Stimulated activated CD8-positive, alpha-beta memory T cell treated with anti-CD3 and anti-CD28 coated beads, Interleukin-15, amount 100 ng/mL, for 24 hours (primary cell): ENCODE results near the gene RGL2.
A peak's percentile ranks its signal among the peaks of the same experiment; 100 is the strongest.

Source experiments
- DNase-seq: peaks from one replicate; pipeline ENCODE4 v3.0.0-alpha.2; 2020; ENCODE audit warnings: low read depth

Gene RGL2

DNA sequence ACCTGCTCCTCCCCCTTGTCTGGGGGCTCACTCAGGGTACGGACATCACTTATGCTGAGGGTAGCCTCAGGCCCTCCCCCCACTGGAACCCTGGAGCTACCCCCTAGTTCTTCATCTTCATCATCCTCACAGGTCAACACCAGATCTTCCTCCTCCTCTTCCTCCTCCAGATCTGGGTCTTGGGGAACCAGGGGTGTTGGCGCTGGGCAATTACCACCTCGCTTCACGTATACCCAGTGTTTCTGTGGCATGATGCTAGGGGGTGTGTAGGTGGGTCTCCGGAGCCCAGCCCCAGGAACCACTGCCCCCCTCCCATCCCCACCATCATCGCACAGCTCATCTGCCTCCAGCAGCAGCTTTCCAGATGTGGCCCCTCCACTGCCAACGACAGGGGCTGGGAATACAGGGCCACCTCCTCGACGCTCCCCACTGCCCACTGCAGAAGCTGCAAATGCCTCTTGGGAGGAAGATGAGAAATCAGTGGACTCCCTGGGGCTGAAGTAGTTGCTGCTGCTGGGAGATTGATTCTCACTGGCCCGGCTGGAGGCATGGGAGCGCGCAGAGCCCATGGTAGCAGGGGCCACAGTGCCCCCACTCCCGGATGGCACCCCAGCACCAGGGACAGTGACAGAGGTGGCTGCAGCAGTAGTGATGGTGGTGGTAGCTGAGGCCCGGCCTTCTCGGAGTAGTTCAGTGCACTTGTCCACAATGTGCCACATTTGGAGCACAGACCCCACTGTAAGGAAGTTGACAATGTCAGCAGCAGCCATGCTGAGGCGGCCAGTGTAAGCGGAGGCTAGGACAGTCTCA is 17.3 kb upstream of the RGL2 start:
- no peak for DNase-seq

DNA sequence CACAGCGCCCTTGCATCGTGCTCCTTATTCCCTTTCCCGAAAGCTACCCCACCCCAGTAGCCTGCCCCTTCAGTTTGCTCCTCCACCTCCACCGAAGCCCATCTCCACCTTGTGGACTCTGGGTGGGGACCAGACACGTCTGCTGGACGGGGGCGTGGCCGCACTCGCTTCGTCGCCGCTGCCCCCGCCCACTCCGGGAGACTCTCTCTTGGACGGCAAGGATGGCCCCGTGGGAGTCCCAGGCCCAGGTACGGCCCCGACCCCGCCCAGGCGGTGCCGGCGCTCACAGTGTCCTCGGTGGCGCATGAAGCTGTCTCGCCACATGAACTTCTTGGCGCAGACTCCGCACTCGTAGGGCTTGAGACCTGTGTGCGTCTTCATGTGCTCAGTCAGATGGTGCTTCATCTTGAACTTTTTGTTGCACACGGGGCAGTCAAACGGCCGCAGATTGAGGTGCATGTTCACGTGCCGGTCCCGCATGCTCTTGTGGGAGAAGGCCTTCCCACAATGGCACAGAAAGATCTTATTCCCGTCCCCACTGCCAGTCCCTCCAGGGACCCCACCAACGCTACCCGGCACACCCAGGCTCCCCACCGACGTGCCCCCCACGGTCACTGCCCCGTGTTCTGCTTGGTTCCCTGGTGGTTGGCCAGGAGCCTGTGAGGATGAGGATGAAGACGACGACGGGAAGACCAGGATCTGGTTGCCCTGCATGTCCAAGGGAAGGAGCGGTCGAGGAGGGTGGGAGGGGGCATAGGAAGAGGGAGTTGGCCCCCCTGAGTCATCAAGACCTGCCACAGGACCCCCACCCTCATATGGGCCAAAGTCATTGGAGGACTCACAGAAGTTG is 16.4 kb upstream of the RGL2 start:
- DNase-seq = no peak

DNA sequence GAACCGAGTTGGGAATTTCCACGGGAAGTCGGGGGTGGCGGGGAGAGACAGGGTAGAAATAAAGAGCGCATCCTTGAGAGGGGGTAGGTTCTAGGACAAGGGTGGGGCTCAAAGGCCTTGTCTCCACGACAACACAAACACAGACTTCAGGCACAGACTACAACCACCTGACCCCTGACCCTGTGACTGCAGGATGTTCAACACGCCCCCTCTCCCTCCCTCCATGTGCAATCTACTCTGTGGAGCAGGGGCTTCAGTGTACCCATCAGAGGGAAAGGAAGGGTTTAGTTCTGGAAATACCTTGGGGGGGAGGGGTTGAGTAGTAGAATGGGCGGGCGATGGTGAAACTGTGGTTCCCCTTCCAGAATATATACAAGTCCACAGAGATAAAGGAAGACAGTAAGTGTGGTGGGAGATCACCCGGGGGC is 15.8 kb upstream of the RGL2 start:
- no peak for DNase-seq

DNA sequence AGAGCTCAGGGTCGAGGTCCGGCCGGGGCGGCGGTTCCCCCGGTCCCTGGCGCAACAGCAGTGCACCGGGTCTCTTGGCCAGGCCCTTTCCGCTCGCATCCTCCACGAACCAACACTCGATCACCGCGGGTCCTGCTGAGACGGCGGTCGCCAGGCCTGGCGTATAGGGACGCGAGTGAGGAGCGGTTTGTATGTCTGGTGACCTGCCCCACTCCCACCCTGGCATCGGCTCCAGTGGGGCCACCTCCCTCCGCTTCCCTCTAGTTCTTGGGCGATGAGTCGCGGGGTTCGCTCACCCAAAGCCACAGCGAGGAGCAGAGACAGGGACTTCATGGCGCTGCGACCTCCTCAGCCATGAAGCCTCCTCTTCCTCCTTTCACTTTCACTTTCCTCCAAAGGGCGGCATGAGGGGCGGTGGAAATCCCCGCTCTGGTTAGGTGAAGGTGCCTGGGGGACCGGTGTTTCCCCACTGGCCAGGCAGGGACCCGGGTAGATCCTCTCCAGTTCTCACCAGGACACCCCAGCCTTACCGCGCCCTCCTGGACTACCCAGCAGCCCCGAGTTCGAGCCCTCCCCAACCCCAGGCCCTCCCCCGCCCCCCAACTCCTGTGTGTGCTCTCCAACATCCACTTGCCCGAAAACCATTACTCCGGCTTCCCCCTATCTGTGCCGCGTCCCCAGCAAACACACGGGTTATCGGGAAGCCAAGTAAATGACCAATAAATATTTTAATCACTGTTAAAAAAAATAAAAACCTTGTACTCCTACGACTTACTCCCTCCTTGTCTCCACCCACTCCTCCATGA is 15.2 kb upstream of the RGL2 start, which contains the start of gene TAPBP:
TSS of gene TAPBP (minus strand) at position 370 of the 806 bp plus-strand sequence. CDS start at position 333, 37 bp downstream.
- no peak for DNase-seq

DNA sequence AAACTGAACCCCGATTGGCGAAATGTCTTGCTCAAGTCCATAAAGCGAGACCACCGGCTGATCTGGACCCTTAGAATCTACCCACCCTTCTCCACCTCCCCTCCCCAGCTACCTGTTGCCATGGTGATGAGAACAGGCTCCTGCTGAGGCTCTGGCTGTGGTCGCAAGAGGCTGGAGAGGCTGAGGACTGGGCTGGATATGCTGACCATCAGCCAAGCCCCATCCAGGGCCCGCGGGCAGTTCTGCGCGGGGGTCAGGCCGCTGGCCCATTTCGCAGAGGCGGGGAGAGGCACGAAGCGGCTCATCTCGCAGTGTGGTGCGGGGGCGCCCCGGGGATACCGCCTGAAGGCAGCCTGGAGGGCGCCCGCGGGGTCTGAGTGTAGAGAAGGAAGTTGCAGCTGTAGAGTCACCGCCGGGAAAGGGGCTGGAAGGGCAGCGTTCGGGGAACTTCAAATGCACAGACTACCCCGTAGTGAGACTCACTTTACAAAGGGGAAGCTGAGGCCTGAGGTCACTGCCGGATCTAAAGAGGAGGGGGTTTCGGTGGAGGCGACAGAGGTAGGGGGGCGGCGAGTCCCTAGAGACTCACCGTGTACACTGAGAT is 14.5 kb upstream of the RGL2 start:
- no peak for DNase-seq

DNA sequence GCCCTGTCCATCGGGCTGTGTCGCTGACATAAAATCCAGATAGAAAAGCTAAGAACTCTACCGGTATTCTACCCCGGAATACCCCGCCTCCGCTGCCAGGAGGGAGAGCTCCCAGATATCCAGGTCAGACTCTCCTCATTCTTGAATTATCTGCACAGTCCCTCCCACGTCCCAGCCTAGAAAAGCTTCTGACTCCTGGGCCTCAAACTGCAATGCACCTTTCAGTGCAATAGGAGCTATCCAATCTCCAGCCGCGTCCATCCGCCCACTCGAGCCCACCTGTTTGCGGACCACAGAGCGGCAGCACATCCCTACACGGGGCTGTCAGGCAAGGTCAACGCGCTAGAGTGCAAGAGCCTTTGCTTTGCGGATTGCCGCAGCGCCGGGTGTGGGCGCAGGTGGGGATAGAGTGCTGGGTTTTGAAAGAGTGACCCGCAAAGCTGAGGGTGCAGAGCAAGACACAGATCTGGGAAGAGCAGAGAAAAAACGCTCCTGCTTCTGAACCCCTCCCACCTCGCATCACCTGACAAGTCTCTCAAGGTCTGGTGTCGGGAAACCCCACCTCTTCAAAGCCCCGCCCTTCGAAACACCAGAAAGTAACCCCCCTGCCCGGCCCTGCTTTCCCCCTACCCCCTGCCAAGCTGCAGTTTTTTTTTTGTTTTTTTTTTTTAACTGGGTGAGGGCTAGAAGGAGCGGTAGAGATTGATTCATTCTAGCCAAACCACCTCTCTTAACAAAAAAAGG is 13.8 kb upstream of the RGL2 start:
- no peak for DNase-seq

- no peak for DNase-seq
Measured at GRCh38 chr6:33306356-33306755, 7.6 kb upstream of the RGL2 start.

DNA sequence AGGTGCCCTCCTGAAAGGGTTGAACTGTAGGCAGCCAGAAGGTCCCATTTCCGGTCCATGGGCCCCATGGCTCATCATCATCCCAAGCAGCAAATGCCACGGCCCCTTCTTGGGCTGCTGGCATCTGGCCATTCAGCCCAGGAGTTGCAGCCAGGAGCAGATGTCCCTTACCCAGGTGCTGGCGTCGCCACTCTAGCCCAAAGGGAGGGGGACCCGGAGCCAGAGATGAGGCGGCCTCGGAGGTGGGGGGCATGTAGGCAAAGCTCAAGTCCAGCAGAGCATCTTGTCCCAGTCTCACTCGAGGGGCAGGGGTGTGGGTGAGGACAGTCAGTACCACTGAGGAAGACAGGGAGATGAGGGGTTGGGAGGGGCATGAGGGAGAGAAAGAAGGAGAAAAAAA is 6.3 kb upstream of the RGL2 start:
- DNase-seq = no peak

- no peak for DNase-seq
Measured at GRCh38 chr6:33304216-33304615, 5.5 kb upstream of the RGL2 start.

- DNase-seq = no peak
Measured at GRCh38 chr6:33301877-33302276, 3.1 kb upstream of the RGL2 start.

DNA sequence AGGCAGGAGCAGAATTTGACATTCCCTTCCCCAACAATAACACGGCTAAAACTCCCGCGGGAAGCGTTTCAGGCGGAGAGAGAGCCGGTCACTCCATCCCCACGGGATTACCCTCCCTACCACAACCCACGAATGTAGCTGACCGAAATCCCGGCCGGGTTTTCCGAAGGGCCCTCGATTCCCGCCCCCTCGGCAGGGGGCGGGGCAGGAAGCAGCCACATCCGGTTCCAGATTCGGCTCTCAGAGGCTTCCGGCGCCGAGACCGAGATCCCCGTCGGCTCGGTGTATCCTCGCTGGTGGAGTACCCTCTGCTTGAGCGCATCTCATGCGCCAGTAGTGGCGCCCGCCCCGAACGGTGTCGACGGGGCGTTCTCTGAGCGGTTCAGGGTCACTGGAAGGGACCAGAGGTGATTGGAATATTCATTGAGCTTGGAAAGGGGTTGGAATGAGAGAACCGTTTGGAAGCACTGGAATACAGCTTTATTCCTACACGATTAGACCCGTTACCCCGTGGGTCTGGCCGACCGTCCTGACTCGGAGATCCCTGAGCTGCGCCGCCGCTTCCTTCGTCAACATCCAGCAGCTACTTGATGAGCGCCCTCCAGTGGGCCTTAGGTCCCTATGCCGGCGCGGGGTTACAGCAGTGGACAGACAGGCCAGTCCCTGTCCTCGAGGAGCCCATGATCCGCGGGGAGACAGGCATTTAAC is 649 bp upstream of the RGL2 start:
- peak; percentile 87 for DNase-seq

DNA sequence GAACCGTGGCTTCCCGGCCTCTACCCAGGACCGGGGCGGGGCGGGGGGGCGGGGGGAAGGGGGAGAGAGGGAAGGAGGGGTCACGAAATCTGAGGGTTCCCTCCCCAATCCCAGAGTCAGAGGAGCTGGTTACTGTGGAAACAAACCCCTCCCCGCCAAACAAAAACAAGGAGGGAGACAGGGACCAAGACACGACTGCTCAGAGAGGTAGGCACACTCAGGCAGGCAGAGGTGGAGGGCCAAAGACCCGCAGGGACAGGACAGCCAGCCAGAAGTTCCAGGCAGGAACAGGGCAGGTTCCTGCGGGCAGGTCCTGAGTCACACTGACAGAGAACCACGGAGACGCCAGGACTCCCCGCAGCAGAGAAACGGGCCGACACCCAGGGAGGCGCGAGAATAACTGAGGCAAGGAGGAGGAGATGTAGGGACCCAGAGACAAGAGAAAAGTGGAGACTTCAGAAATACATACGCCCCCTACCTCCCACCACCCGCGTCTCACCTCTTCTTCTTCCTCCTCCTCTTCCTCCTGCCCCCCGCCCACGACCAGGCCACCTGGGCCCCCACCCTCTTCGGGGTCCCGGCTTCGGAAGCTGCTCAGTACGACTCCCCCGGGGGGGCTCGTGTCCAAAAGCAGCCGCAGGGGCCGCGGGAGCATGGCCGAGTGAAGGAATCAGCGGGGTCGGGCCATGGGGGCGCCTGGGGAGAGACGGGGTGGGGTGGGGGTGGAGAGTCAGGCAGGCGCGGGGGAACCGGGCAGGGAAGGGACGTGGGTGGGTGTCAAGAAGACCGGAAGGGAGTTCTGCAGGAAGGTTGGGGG is 578 bp downstream of the RGL2 start:
- no peak for DNase-seq

- no peak for DNase-seq
Measured at GRCh38 chr6:33297406-33297955, 1.3 kb downstream of the RGL2 start.

- no peak for DNase-seq
Measured at GRCh38 chr6:33296797-33297405, 1.8 kb downstream of the RGL2 start.

- no peak for DNase-seq
Measured at GRCh38 chr6:33295621-33296369, 2.9 kb downstream of the RGL2 start.

- DNase-seq = no peak
Measured at GRCh38 chr6:33294086-33294823, 4.5 kb downstream of the RGL2 start.

- no peak for DNase-seq
Measured at GRCh38 chr6:33292996-33293682, 5.6 kb downstream of the RGL2 start.
